Right cardiac atrium (tissue), 5 donors: Measurements from ENCODE around the gene MAGI3. TPM values are rescaled to one million over a fixed set of nuclear protein-coding genes. Genes with fewer than 3 reads are reported as not detected.
"Not testable (repeated sequence)": the region's sequence is repeated elsewhere in the genome, so short reads cannot be mapped to it uniquely, and the experiment has no call there.

ENCODE experiments used
- ATAC-seq, 2 donors: fragments of 200-7000 bp; cut with Tn5 transposase; one replicate each; pipeline versions ENCODE4 v1.8.0 to v1.9.1; 2020; ENCODE audit warnings: moderate library complexity in 2 of 2, mild to moderate bottlenecking in 1 of 2
- DNase-seq, 3 donors: peaks; one replicate each; pipeline ENCODE4 v3.0.0-alpha.2; 2020
- H3K27ac ChIP-seq: one replicate; pipeline ENCODE4 v1.5.1; 2013; ENCODE audit warnings: mild to moderate bottlenecking, low read length, control low read depth, moderate library complexity
- H3K27me3 ChIP-seq: one replicate; pipeline ENCODE4 v1.6.1; 2013; ENCODE audit not compliant: control insufficient read depth, insufficient read depth
- H3K4me1 ChIP-seq: one replicate; pipeline ENCODE4 v1.6.1; 2013; ENCODE audit warnings: low read length; ENCODE audit not compliant: control insufficient read depth, insufficient read depth
- H3K4me3 ChIP-seq: one replicate; pipeline ENCODE4 v1.5.1; 2013; ENCODE audit warnings: low read length, control low read depth
- H3K9me3 ChIP-seq: one replicate; pipeline ENCODE4 v1.6.1; 2013; ENCODE audit warnings: low read length; ENCODE audit not compliant: control insufficient read depth
- WGBS: extraction: QIAGEN DNeasy Blood & Tissue Kit; methylation state at CpG from one replicate; pipeline ENCODE4 v1.1.7; 2013; 5-methylcytosine and 5-hydroxymethylcytosine counted together
- intact Hi-C, 4 donors: fragments of 100-400 bp; cut with DNase I; formaldehyde crosslinking; loops; one replicate each; pipeline versions ENCODE4 v1.11.0 to v1.14.0; 2022 to 2023
- polyA plus RNA-seq: library from polyadenylated mRNA; stranded (reverse); fragments of 200-250 nt; gene quantifications from one replicate; pipeline ENCODE4 v1.2.3, GENCODE V29; 2013
- total RNA-seq, 4 donors: library from RNA; stranded (reverse); fragmentation: NEBNext Ultra II Directional; extraction: Animal tissue kit (Norgen Biotek cat#: 25700); gene quantifications; one replicate each; pipeline ENCODE4 v1.2.1, GENCODE V29; 2021
- donor health status: healthy with polysubstance abuse.
- donor health status: DM: no; HTN: yes; CAD: no.
- donor health status: DM: no; HTN: no; CAD: no.
- donor health status: DM: no; HTN: yes; CAD: no; lungs with severe emphysema.
- donor health status: DM: yes; HTN: yes; CAD: no.

MAGI3 gene
- total and polyA plus RNA-seq, 5 donors, result 2.9 to 8.9 (median 8.1) TPM

- no peaks in the 10 kb centered on the region for H3K9me3 ChIP-seq
- no peak overlapping the region for H3K4me3 ChIP-seq
- H3K27ac ChIP-seq, result no peak overlapping the region
- no peaks in the 10 kb centered on the region for H3K4me1 ChIP-seq
- WGBS, result 88% methylated on average over 1 of the region's 1 CpG
- ATAC-seq, result no peak
- DNase-seq, result no peak
- intact Hi-C loops, result no loop called here
- no peaks in the 10 kb centered on the region for H3K27me3 ChIP-seq
These were observed 191.8 kb downstream of the MAGI3 start for GRCh38 chr1:113582084-113582483.

GRCh38 chr1:113587475-113587874, 197.2 kb downstream of the MAGI3 start:
- no peak for ATAC-seq
- no peaks in the 10 kb centered on the region for H3K27me3 ChIP-seq
- H3K4me3 ChIP-seq, result no peak overlapping the region
- no peaks in the 10 kb centered on the region for H3K4me1 ChIP-seq
- H3K27ac ChIP-seq, result no peak overlapping the region
- intact Hi-C loops, result no loop called here
- DNase-seq, result no peak
- WGBS, result 78% methylated on average over 5 of the region's 5 CpGs
- no peaks in the 10 kb centered on the region for H3K9me3 ChIP-seq

- ATAC-seq, result no peak
- intact Hi-C loops, result no loop called here
- H3K9me3 ChIP-seq, result no peaks in the 10 kb centered on the region
- H3K27ac ChIP-seq, result no peak overlapping the region
- WGBS, result 98% methylated on average over 1 of the region's 1 CpG
- H3K4me1 ChIP-seq, result no peaks in the 10 kb centered on the region
- no peaks in the 10 kb centered on the region for H3K27me3 ChIP-seq
- no peak for DNase-seq
- no peak overlapping the region for H3K4me3 ChIP-seq
These were observed 201.9 kb downstream of the MAGI3 start for GRCh38 chr1:113592230-113592629.

- WGBS, result 85% methylated on average over 4 of the region's 4 CpGs
- Histone ChIP-seq H3K27ac (no peak overlapping the region), H3K4me1 (no peaks in the 10 kb centered on the region), H3K9me3 (no peaks in the 10 kb centered on the region), H3K27me3 (no peaks in the 10 kb centered on the region), H3K4me3 (no peak overlapping the region)
- DNase-seq (no peak), ATAC-seq (no peak)
- intact Hi-C loops, result no loop called here
These were observed 203.4 kb downstream of the MAGI3 start for GRCh38 chr1:113593550-113594297.

GRCh38 chr1:113604466-113604865, 214.2 kb downstream of the MAGI3 start:
- H3K9me3 ChIP-seq, result not testable (repeated sequence)

GRCh38 chr1:113605146-113605545, 214.8 kb downstream of the MAGI3 start:
- ATAC-seq (no peak), DNase-seq (no peak)
- H3K27ac ChIP-seq, result no peak overlapping the region
- intact Hi-C loops, result no loop called here
- H3K4me1 ChIP-seq, result no peaks in the 10 kb centered on the region
- H3K9me3 ChIP-seq, result no peaks in the 10 kb centered on the region
- H3K27me3 ChIP-seq, result no peaks in the 10 kb centered on the region
- H3K4me3 ChIP-seq, result no peak overlapping the region

More at GRCh38 chr1:113604466-113604865, 214.2 kb downstream of the MAGI3 start:
- ATAC-seq, H3K27me3 ChIP-seq, H3K4me3 ChIP-seq, H3K4me1 ChIP-seq, DNase-seq, intact Hi-C loops, H3K27ac ChIP-seq: not testable (repeated sequence)
- over 99% methylated on average over 5 of the region's 5 CpGs for WGBS

- Histone ChIP-seq H3K4me3 (no peak overlapping the region), H3K4me1 (no peaks in the 10 kb centered on the region), H3K27ac (no peak overlapping the region), H3K27me3 (no peaks in the 10 kb centered on the region), H3K9me3 (no peaks in the 10 kb centered on the region)
- DNase-seq, result no peak
- intact Hi-C loops, result no loop called here
- WGBS, result 54% methylated on average over 3 of the region's 3 CpGs
- ATAC-seq, result peak in 1 of 2 donors; percentile 59
These were observed 218.1 kb downstream of the MAGI3 start for GRCh38 chr1:113608399-113608798.

GRCh38 chr1:113610372-113610771, 220.1 kb downstream of the MAGI3 start:
- Histone ChIP-seq H3K27ac (no peak overlapping the region), H3K4me1 (no peaks in the 10 kb centered on the region), H3K4me3 (no peak overlapping the region), H3K27me3 (no peaks in the 10 kb centered on the region), H3K9me3 (no peaks in the 10 kb centered on the region)
- ATAC-seq (no peak), DNase-seq (no peak)
- intact Hi-C loops, result no loop called here
- WGBS, result 75% methylated on average over 5 of the region's 5 CpGs

GRCh38 chr1:113615425-113615824, 225.1 kb downstream of the MAGI3 start:
- Histone ChIP-seq H3K27ac (no peak overlapping the region), H3K9me3 (no peaks in the 10 kb centered on the region), H3K27me3 (no peaks in the 10 kb centered on the region), H3K4me1 (peaks cover 3% of the 10 kb centered on the region), H3K4me3 (no peak overlapping the region)
- DNase-seq (no peak), ATAC-seq (no peak)
- intact Hi-C loops, result no loop called here

GRCh38 chr1:113616156-113616555, 225.8 kb downstream of the MAGI3 start:
- ATAC-seq (no peak), DNase-seq (no peak)
- H3K27me3 ChIP-seq, result no peaks in the 10 kb centered on the region
- no peaks in the 10 kb centered on the region for H3K9me3 ChIP-seq
- H3K4me1 ChIP-seq, result peaks cover 3% of the 10 kb centered on the region
- WGBS, result 58% methylated on average over 4 of the region's 4 CpGs
- H3K27ac ChIP-seq, result no peak overlapping the region
- intact Hi-C loops, result no loop called here
- H3K4me3 ChIP-seq, result no peak overlapping the region

- Histone ChIP-seq H3K27ac (no peak overlapping the region), H3K27me3 (no peaks in the 10 kb centered on the region), H3K9me3 (no peaks in the 10 kb centered on the region), H3K4me3 (no peak overlapping the region), H3K4me1 (peaks cover 3% of the 10 kb centered on the region)
- no peak for DNase-seq
- no peak for ATAC-seq
- 85% methylated on average over 4 of the region's 4 CpGs for WGBS
- intact Hi-C loops, result no loop called here
These were observed 227.3 kb downstream of the MAGI3 start for GRCh38 chr1:113617438-113618141.
